ENCODE data around the gene FLVCR2. TPM values are rescaled to one million over a fixed set of nuclear protein-coding genes. Genes with fewer than 3 reads are reported as not detected.
"Not testable (repeated sequence)": the region's sequence is repeated elsewhere in the genome, so short reads cannot be mapped to it uniquely, and the experiment has no call there.

Gene FLVCR2
- total RNA-seq, 1 donor from 2014 or later, result 2.9 TPM

DNA sequence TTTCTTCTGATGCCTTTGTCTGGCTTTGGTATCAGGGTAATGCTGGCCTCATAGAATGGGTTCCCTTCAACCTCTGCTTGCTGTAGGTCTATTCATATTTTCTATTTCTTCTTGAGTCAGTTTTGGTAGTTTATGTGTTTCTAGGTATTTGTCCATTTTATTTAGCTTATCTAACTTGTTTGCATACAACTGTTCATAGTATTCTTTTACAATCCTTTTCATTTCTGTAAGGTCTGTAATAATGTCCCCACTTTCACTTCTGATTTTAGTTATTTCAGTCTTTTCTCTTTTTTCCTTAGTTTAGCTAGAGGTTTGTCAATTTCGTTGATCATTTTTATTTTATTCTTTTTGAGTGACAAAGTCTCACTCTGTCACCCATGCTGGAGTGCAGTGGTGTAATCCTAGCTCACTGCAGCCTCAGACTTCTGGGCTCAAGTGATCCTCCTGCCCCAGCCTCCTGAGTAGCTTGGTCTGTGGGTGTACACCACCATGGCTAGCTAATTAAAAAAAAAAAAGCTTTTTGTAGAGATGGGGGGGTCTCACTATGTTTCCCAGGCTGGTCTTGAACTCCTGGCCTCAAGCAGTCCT is 94.3 kb downstream of the FLVCR2 start:
- H3K27me3 Mint-ChIP-seq (ENCODE audit: insufficient read depth), result no peaks in the 10 kb centered on the region
- peaks cover 34% of the 10 kb centered on the region for H3K36me3 Mint-ChIP-seq (ENCODE audit: low read depth)
- DNase-seq (ENCODE audit: low spot score), result no peak
- no peaks in the 10 kb centered on the region for H3K9me3 Mint-ChIP-seq
- intact Hi-C loops (cut with micrococcal nuclease), result loop anchor here (1.0 kb wide), 1 partner anchor 15 kb away; no protein-coding TSS in a partner anchor
- no peak overlapping the region for H3K27ac Mint-ChIP-seq
- no peak overlapping the region for H3K4me3 Mint-ChIP-seq
- peaks cover 8% of the 10 kb centered on the region for H3K4me1 Mint-ChIP-seq (ENCODE audit: low read depth)

DNA sequence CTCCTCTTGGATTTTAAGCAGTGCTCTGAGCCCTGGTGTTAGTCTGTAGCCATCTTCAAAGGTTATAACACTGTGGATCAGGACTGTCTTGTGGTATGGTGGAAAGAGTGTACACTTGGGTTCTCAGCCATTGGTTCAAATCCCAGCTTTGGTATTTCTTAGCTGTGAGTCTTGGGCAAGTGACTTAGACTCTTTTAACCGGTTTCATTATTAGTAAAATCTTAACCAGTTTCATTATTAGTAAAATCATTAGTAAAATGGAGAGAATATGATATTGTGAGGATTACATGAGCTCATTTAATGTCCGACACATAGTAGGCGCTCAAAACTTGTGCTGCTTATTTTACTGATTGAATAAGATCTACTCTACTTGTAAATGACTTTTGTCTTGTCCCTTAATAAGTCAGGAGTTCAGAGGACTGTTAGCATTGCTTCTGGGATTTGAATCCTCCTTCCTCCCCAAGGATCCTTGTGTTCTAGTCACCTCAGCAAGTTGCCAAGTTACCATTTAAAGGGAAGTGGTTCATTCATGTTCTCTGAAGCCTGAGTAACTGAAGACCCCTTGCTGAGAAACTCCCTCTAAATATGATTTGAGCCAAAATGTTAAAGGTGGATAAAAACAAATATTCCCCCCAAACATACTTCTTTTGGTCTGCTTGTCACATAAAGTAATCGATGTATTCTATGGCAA is 95.1 kb downstream of the FLVCR2 start:
- Mint-ChIP-seq H3K36me3 (ENCODE audit: low read depth) (peaks cover 38% of the 10 kb centered on the region), H3K27ac (no peak overlapping the region), H3K4me3 (no peak overlapping the region), H3K27me3 (ENCODE audit: insufficient read depth) (no peaks in the 10 kb centered on the region), H3K9me3 (no peaks in the 10 kb centered on the region), H3K4me1 (ENCODE audit: low read depth) (peaks cover 8% of the 10 kb centered on the region)
- DNase-seq (ENCODE audit: low spot score), result no peak
- intact Hi-C loops (cut with micrococcal nuclease), result loop anchor here (1.0 kb wide), 1 partner anchor 14 kb away; no protein-coding TSS in a partner anchor

DNA sequence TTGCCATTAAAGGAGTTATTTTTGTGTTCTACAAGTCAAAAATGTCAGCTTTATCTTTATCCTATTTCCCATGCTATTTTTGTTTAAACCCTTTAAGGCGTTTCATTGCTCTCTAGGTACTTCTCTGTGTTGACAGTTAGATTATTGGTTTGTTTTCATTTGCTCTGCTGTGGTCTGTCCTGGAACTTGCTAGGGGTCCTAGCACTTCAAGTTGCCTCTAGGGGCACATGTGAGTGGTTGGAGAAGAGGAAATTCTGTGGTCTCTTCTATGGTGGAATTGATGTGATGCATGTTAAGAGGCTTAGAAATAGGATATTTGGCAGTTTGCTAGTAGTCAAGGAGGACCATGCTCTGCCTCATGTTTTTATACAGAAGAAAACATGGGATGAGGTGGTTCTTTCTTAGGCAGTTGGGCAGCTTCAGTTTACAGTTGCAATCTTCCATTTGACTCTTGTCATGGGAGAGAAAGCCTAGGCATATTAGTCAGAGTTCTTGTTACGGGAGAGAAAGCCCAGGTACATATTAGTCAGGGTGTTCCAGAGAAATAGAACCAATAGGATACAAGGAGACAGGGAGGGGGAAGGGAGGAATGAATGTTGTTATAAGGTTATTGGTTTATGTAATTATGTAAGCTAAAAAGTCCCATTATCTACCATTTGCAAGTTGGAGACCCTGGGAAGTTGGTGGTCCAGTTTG is 97.0 kb downstream of the FLVCR2 start:
- Mint-ChIP-seq H3K27me3 (ENCODE audit: insufficient read depth) (no peaks in the 10 kb centered on the region), H3K36me3 (ENCODE audit: low read depth) (peaks cover 23% of the 10 kb centered on the region), H3K4me3 (no peak overlapping the region), H3K27ac (no peak overlapping the region), H3K9me3 (no peaks in the 10 kb centered on the region), H3K4me1 (ENCODE audit: low read depth) (peaks cover 8% of the 10 kb centered on the region)
- intact Hi-C loops (cut with micrococcal nuclease), result no loop called here
- DNase-seq (ENCODE audit: low spot score), result no peak

DNA sequence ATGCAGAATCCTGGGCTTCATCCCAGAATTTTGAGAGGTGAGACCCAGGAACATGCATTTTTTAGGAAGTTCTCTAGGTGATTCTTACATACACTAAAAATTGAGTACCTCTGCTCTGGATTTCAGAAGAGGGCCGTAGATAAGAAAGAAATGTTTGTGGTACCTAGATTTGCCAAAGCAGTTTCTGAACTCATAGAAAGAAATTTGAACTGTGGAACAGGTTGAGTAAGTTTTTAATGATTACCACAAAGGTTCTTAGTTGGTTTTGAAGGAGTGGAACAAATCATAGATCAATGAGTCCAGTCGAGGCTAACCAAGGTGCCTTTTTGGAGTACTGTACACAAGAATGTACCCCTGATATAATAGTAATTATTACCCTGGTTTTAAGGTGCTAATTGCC is 107.5 kb downstream of the FLVCR2 start:
- Mint-ChIP-seq H3K27me3 (ENCODE audit: insufficient read depth) (no peaks in the 10 kb centered on the region), H3K4me3 (no peak overlapping the region), H3K36me3 (ENCODE audit: low read depth) (peaks cover 15% of the 10 kb centered on the region), H3K9me3 (no peaks in the 10 kb centered on the region), H3K27ac (no peak overlapping the region), H3K4me1 (ENCODE audit: low read depth) (peaks cover 12% of the 10 kb centered on the region)
- DNase-seq (ENCODE audit: low spot score), result no peak
- intact Hi-C loops (cut with micrococcal nuclease), result no loop called here

DNA sequence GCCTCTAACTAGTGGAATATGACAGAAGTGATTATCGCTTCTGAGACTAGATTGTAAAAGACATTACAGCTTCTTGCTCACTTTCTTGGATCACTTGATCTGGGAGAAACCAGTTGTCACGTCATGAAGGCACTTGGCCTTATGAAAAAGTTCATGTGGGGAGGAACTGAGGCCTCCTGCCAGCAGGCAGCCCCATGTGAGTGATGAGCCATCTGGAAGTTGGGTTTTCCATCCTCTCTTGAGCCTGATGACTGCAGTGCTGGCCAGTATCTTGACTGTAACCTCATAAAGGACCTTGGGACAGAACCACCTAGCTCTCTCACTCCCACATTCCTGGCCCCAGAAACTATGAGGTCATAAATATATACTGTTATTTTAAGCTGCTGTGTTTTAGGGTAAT is 110.6 kb downstream of the FLVCR2 start:
- no peaks in the 10 kb centered on the region for H3K27me3 Mint-ChIP-seq (ENCODE audit: insufficient read depth)
- no peak overlapping the region for H3K27ac Mint-ChIP-seq
- no peak overlapping the region for H3K4me3 Mint-ChIP-seq
- H3K9me3 Mint-ChIP-seq, result no peaks in the 10 kb centered on the region
- H3K36me3 Mint-ChIP-seq (ENCODE audit: low read depth), result peaks cover 19% of the 10 kb centered on the region
- H3K4me1 Mint-ChIP-seq (ENCODE audit: low read depth), result peaks cover 12% of the 10 kb centered on the region
- intact Hi-C loops (cut with micrococcal nuclease), result no loop called here
- DNase-seq (ENCODE audit: low spot score), result no peak

DNA sequence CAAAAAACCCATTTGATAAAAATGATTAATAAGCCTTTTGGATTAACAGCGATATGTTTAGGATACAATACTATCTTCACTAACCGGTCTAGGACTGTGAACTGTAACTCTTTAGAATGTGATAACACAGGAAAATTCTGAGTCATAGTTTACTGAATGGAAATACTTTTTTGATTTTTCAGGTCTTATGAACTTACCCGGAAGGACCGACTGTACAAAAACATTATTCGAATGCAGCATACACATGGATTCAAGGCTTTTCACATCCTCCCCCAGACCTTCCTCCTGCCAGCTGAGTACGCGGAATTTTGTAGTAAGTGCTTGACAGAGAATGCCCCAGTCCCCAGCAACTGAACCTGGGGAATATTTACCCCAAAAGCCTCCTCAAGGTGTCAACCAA is 111.6 kb downstream of the FLVCR2 start:
- H3K4me3 Mint-ChIP-seq, result no peak overlapping the region
- H3K4me1 Mint-ChIP-seq (ENCODE audit: low read depth), result peaks cover 12% of the 10 kb centered on the region
- intact Hi-C loops (cut with micrococcal nuclease), result no loop called here
- H3K27ac Mint-ChIP-seq, result peak overlapping the region; percentile 53
- no peaks in the 10 kb centered on the region for H3K9me3 Mint-ChIP-seq
- H3K27me3 Mint-ChIP-seq (ENCODE audit: insufficient read depth), result no peaks in the 10 kb centered on the region
- peaks cover 25% of the 10 kb centered on the region for H3K36me3 Mint-ChIP-seq (ENCODE audit: low read depth)
- no peak for DNase-seq (ENCODE audit: low spot score)

DNA sequence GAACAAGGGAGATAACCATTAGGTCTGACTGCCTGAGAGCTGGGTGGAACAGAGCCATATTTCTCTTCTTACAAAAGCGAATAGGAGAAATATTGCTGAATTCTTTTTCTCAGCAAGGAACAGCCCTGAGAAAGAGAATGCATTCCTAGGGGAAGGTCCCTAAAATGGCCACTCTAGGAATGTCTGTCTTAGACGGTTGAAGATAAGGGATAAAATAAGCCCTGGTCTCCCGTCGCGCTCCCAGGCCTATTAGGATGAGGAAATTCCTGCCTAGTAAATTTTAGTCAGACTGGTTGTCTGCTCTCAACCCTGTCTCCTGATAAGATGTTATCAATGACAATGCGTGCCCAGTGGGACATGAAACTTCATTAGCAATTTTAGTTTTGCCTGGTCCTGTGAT is 116.6 kb downstream of the FLVCR2 start:
- intact Hi-C loops (cut with micrococcal nuclease); H3K27ac Mint-ChIP-seq; DNase-seq (ENCODE audit: low spot score): not testable (repeated sequence)

DNA sequence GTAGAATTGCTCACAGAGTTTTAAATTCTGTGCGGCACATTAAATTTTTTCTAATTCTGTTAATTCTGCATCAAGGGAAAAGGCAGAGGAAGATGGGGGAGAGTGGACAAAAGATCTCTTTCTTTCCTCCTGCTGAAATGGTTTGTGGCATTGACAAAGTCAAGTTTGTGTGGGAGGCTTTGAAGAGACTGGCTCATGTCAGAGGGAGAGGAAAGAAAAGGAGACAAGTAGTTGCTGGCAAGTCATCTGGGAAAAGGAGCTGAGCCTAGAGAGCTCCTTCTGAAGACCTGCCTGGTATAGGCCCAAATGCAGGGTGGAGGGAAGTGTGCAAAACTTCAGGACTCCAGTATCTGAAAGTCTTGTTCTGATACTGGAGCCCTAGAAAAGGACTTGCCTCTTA is 119.0 kb downstream of the FLVCR2 start:
- Mint-ChIP-seq H3K4me3 (no peak overlapping the region), H3K27me3 (ENCODE audit: insufficient read depth) (no peaks in the 10 kb centered on the region), H3K9me3 (no peaks in the 10 kb centered on the region), H3K27ac (no peak overlapping the region), H3K36me3 (ENCODE audit: low read depth) (peaks cover 30% of the 10 kb centered on the region), H3K4me1 (ENCODE audit: low read depth) (no peaks in the 10 kb centered on the region)
- intact Hi-C loops (cut with micrococcal nuclease), result no loop called here
- DNase-seq (ENCODE audit: low spot score), result no peak

More for the DNA sequence above, 116.6 kb downstream of the FLVCR2 start:
- not testable (repeated sequence) for H3K9me3 Mint-ChIP-seq; H3K27me3 Mint-ChIP-seq (ENCODE audit: insufficient read depth); H3K4me3 Mint-ChIP-seq; H3K4me1 Mint-ChIP-seq (ENCODE audit: low read depth)
- H3K36me3 Mint-ChIP-seq (ENCODE audit: low read depth), result peaks cover 32% of the 10 kb centered on the region

Other genes starting within 250 kb of the FLVCR2 start
- 1.8 and 2.0 TPM in 2 replicates for gene JDP2, start 150.6 kb upstream of the FLVCR2 start, total RNA-seq
- 213 and 214 TPM in 2 replicates for gene BATF, start 56.2 kb upstream of the FLVCR2 start, total RNA-seq
- 17.5 and 17.8 TPM in 2 replicates for gene ERG28, start 82.3 kb downstream of the FLVCR2 start, total RNA-seq
- 36.2 and 39.0 TPM in 2 replicates for gene TTLL5, start 82.6 kb downstream of the FLVCR2 start, total RNA-seq